22Rv1 (cell line): Measurements from ENCODE around the gene SPATS2L.

Source experiments
- H3K27ac ChIP-seq: fragments of 450-650 bp; 2 replicates; pipeline ENCODE4 v1.5.1; 2017
- ZFX ChIP-seq: fragments of 450-650 bp; IDR thresholded peaks from 2 replicates; pipeline ENCODE4 v1.6.1; 2017; ENCODE audit warnings: antibody characterized with exemption, borderline replicate concordance
- TF ChIP-seq, protein P1 (sequence below): fragments of 450-650 bp; IDR thresholded peaks from 2 replicates; pipeline ENCODE4 v1.5.1; 2017; ENCODE audit warnings: mild to moderate bottlenecking

Gene SPATS2L

DNA sequence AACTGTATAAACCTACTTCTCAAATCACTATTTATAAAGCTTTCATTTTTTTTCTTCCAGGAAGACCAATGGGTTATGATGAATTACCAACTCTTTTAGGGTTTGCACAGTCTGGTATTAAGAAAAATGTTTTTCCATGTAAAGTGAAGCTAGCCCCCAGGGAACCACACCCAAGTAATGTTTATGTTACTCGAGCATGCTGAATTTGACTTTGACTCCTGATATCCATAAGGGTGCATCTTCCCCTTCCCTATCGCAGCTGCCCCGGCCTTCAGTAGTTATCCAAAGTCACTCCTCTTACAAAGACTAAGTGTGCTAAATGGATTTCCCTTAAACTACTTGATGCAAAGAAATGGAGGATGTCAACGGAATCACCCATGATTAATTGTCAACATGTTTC lies 181.7 kb downstream of the SPATS2L start:
- H3K27ac ChIP-seq, result no peak overlapping the region
- TF ChIP-seq, protein P1, sequence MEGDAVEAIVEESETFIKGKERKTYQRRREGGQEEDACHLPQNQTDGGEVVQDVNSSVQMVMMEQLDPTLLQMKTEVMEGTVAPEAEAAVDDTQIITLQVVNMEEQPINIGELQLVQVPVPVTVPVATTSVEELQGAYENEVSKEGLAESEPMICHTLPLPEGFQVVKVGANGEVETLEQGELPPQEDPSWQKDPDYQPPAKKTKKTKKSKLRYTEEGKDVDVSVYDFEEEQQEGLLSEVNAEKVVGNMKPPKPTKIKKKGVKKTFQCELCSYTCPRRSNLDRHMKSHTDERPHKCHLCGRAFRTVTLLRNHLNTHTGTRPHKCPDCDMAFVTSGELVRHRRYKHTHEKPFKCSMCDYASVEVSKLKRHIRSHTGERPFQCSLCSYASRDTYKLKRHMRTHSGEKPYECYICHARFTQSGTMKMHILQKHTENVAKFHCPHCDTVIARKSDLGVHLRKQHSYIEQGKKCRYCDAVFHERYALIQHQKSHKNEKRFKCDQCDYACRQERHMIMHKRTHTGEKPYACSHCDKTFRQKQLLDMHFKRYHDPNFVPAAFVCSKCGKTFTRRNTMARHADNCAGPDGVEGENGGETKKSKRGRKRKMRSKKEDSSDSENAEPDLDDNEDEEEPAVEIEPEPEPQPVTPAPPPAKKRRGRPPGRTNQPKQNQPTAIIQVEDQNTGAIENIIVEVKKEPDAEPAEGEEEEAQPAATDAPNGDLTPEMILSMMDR, result no peak
- no peak for TF ChIP-seq ZFX

DNA sequence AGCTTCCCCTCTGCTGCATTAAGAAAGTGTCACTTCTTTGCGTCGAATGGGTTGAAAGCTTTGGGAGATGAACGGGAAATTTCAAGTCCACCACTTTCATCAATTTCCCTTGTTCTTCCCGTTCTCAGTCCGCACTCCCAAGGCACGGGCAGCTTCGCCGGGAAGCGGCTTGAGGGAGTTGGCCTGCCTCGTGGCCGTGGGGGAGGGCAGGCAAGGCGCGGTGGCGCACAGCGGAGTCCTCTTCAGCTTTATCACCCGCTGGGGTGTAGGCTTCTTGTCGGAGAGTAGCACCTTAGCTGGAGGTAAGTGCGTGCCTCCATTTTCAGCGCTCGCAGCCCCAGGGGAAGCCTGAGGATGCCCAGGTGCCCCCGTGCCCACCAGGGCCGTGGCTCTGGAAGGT lies 183.5 kb downstream of the SPATS2L start:
- H3K27ac ChIP-seq, result no peak overlapping the region
- TF ChIP-seq, protein P1, result no peak
- no peak for TF ChIP-seq ZFX

DNA sequence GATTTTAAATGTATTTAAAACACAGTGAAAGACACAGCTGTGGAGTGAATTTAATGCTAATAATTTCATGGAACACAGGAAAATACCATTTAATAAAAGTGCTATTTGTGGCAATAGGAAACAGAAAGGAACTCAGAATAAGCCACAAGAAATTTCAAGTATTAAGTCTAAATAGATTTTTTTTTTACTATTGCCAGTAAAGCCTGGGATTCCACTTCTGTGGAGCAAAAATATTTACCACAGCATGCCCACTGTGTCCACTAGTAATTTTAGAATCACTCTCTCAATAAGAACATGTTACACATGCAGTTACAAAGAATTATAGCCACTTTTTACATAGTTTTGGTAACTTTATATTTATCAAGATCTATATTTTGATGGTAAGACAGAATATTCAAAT lies 186.2 kb downstream of the SPATS2L start:
- TF ChIP-seq ZFX, result no peak
- TF ChIP-seq, protein P1, result no peak
- H3K27ac ChIP-seq, result no peak overlapping the region

DNA sequence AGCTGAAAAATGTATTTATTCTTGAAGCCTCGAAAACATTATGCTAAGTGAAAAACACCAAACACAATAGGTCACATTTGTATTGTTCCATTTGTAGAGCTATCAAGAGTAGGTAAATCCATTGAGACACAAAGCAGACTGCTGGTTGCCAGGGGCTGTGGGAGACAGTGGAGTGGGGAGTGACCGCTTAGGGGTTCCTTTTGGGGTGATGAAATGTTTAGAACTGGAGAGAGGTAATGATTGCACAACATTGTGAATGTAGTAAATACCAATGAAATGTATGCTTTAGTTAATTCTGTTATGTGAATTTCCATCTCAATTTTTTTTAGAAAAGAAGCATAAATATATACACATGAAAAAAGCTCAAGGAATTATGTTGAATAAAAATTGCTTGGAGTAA lies 187.6 kb downstream of the SPATS2L start:
- no peak overlapping the region for H3K27ac ChIP-seq
- TF ChIP-seq, protein P1, result no peak
- no peak for TF ChIP-seq ZFX

DNA sequence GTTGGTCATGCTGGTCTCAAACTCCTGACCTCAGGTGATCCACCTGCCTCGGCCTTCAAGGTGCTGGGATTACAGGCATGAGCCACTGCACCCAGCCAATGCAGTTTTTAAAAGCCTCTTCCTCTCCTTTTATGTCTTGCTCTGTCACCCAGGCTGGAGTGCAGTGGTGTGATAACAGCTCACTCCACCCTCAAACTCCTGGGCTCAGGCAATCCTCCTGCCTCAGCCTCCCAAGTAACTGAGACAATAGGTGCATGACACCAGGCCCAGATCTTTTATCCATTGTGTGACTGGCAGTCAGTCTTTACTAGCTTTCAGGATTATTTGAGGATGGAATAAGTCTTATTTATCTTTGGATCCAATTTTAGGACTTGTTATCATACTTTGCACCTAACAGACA lies 190.2 kb downstream of the SPATS2L start:
- no peak overlapping the region for H3K27ac ChIP-seq
- no peak for TF ChIP-seq ZFX
- TF ChIP-seq, protein P1, result no peak

DNA sequence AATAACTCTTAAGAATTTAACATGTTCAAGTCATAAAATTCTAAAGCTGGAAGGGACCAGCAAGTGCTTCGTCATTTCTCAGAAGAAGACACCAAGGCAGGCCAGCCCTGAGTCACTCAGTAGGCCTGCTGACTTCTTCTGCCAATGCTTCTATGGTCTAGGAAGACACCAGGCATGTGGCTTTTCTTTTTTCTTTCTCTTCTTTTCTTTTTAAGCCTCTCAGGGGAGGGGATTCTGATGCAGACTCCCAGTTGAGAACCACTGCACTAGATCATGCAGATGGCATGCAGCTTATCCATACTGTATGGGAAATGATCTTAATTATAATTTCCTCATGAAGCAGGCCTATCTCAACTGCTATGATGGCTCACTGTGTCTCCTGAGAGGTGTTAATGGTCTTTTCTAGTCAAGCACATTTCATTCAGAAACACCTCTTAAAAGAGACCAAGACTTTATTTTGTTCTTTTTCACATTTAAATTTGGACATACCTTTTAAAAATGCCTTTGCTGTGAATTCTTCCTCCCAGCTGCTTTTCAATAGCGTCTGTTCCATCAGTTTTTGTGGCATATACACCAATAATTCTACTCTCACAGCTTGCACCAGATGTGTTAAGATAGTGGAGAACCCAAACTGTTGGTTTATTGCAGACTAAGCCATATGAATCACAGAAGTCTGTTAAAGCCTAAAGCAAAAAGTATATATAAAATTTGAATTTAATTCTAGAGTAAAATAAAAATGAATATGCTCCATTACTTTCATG lies 192.1 kb downstream of the SPATS2L start:
- no peak for TF ChIP-seq ZFX
- TF ChIP-seq, protein P1, result no peak
- H3K27ac ChIP-seq, result no peak overlapping the region

DNA sequence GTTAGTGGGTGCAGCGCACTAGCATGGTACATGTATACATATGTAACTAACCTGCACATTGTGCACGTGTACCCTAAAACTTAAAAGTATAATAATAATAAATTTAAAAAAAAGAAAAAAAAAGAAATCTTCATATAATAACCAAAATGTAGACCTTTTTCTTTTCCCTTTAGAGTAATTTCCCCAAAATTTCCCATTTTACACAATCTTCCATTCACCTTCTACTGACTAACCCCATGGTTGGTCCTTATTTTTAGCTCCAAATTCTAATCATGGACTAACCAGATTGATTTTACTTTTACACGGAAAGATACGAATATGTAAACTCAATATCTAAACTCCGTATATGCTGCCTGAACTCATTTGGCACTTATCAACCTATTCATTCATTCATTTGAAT lies 195.7 kb downstream of the SPATS2L start:
- no peak for TF ChIP-seq ZFX
- TF ChIP-seq, protein P1, result no peak
- no peak overlapping the region for H3K27ac ChIP-seq
